MCF 10A (cell line): ENCODE results near the gene SUSD3. TPM values are rescaled to one million over a fixed set of nuclear protein-coding genes. Genes with fewer than 3 reads are reported as not detected.

Experiments
- BruUV-seq: library from RNA; stranded (reverse); fragments of 400-500 nt; replicated peaks from 2 replicates; lab custom pipeline; 2021; lab: Mats Ljungman, UMichigan
- CTCF ChIA-PET: fragments of 300-600 bp; sonication (Branson Sonifier 250); formaldehyde crosslinking; extraction: SDS; loops from one replicate; lab custom pipeline; 2021; ENCODE audit warnings: antibody characterized with exemption, inconsistent platforms; lab: Yijun Ruan, JAX
- POLR2A ChIA-PET: fragments of 300-600, 350-650 bp; sonication (Branson Sonifier 250); formaldehyde crosslinking; extraction: SDS; loops from one replicate; lab custom pipeline; 2020; ENCODE audit warnings: antibody characterized with exemption, inconsistent platforms; lab: Yijun Ruan, JAX
- DNase-seq: peaks from one replicate; pipeline ENCODE4 v3.0.0-alpha.2; 2018; ENCODE audit not compliant: unreplicated experiment
- H3K27ac Mint-ChIP-seq: one replicate; pipeline ENCODE4 v1.8.0; 2022; ENCODE audit warnings: mild to moderate bottlenecking, low read depth, mixed read lengths; ENCODE audit not compliant: unreplicated experiment
- H3K27me3 Mint-ChIP-seq: one replicate; pipeline ENCODE4 v1.8.0; 2022; ENCODE audit warnings: mixed read lengths; ENCODE audit not compliant: insufficient read depth, unreplicated experiment
- H3K36me3 Mint-ChIP-seq: one replicate; pipeline ENCODE4 v1.8.0; 2022; ENCODE audit warnings: mild to moderate bottlenecking, moderate library complexity, mixed read lengths; ENCODE audit not compliant: insufficient read depth, unreplicated experiment
- H3K4me1 Mint-ChIP-seq: one replicate; pipeline ENCODE4 v1.8.0; 2022; ENCODE audit warnings: mixed read lengths; ENCODE audit not compliant: insufficient read depth, unreplicated experiment
- H3K4me3 Mint-ChIP-seq: one replicate; pipeline ENCODE4 v1.8.0; 2022; ENCODE audit warnings: mild to moderate bottlenecking, moderate library complexity, mixed read lengths; ENCODE audit not compliant: unreplicated experiment
- H3K9me3 Mint-ChIP-seq: one replicate; pipeline ENCODE4 v1.8.0; 2022; ENCODE audit warnings: mixed read lengths; ENCODE audit not compliant: unreplicated experiment
- CTCF ChIP-seq: fragments of 200-600 bp; IDR thresholded peaks from one replicate; pipeline ENCODE4 v1.8.0; 2022; ENCODE audit warnings: antibody characterized with exemption, mild to moderate bottlenecking; ENCODE audit not compliant: unreplicated experiment
- intact Hi-C: fragments of 100-400 bp; cut with micrococcal nuclease; formaldehyde crosslinking; loops from 2 replicates; pipeline ENCODE4 v1.14.1; 2022
- total RNA-seq: library from RNA; stranded (reverse); gene quantifications from 2 replicates; pipeline ENCODE4 v1.2.3, GENCODE V29; 2022

SUSD3 gene
- total RNA-seq, 1 experiment from 2014 or later: not detected

DNA sequence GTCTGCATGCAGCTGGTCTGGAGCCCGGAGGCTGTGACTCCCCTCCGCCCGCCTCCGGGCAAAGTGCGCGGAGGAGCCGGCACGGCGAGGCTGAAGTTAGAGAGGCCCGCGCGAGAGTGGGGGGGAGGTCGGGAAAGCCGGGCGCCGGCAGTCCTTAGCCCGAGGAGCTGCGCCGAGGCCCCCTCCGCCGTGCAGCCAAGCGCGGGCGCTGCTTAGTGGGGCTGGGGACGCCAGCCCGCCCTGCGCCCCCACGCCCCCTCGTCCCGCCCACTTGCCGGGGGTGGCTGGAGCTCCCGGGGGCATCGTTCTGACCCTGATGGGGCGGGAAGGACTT is 75.1 kb downstream of the SUSD3 start:
- intact Hi-C loops: loop anchor here (5.0 to 10.0 kb wide), 2 partner anchors 36 to 179 kb away; partner anchors contain the start of gene CARD19

GRCh38 chr9:93134015-93134739 is 75.7 kb downstream of the SUSD3 start, which contains the start of gene NINJ1:
Gene NINJ1, minus strand, starts transcription at chr9:93134251. Its CDS starts 34 bp downstream, at chr9:93134217.
- peak; percentile 75 for DNase-seq
- H3K27me3 Mint-ChIP-seq: no peaks in the 10 kb centered on the region
- peaks cover 15% of the 10 kb centered on the region for H3K4me1 Mint-ChIP-seq
- POLR2A ChIA-PET: interaction anchor here (0.6 to 6.4 kb wide), 18 partner anchors 8 to 978 kb away, joined by 3 to 49 read pairs (median 4); partner anchors contain the start of genes CARD19 and FAM120AOS
- CTCF ChIA-PET: interaction anchor here (0.6 to 1.1 kb wide), 4 partner anchors 17 to 130 kb away, joined by 3 read pairs; no protein-coding TSS in a partner anchor
- H3K9me3 Mint-ChIP-seq: no peaks in the 10 kb centered on the region
- peak within 1 kb of the TSS; percentile 77 for H3K27ac Mint-ChIP-seq
- H3K4me3 Mint-ChIP-seq: peak within 1 kb of the TSS; percentile 78
- intact Hi-C loops: loop anchor here (5.0 to 10.0 kb wide), 2 partner anchors 37 to 179 kb away; partner anchors contain the start of gene CARD19
- TF ChIP-seq CTCF: no peak
- no TSS peak for BruUV-seq
- peaks cover 20% of the 10 kb centered on the region for H3K36me3 Mint-ChIP-seq

More for the DNA sequence above, 75.1 kb downstream of the SUSD3 start:
- ChIA-PET CTCF (interaction anchor here (0.7 to 1.1 kb wide), 3 partner anchors 18 to 130 kb away, joined by 3 read pairs; no protein-coding TSS in a partner anchor), POLR2A (interaction anchor here (0.6 to 6.4 kb wide), 19 partner anchors 8 to 978 kb away, joined by 3 to 49 read pairs (median 3); partner anchors contain the start of genes CARD19 and FAM120AOS)
- DNase-seq: no peak
- Mint-ChIP-seq H3K9me3 (no peaks in the 10 kb centered on the region), H3K4me1 (peaks cover 17% of the 10 kb centered on the region), H3K27me3 (no peaks in the 10 kb centered on the region), H3K36me3 (peaks cover 25% of the 10 kb centered on the region), H3K4me3 (peak overlapping the region; percentile 78), H3K27ac (peak overlapping the region; percentile 77)
- BruUV-seq: no TSS peak
- no peak for TF ChIP-seq CTCF

Other genes starting within 250 kb of the SUSD3 start
- gene ZNF484, start 180.7 kb upstream of the SUSD3 start, total RNA-seq: 7.1 and 7.3 TPM in 2 replicates
- gene FGD3, start 111.2 kb upstream of the SUSD3 start, total RNA-seq: not detected in 2 replicates
- gene CARD19, start 37.5 kb downstream of the SUSD3 start, total RNA-seq: 34.4 and 36.6 TPM in 2 replicates
- 51.0 and 64.7 TPM in 2 replicates for gene NINJ1, start 75.5 kb downstream of the SUSD3 start, total RNA-seq
- 0.07 and 0.29 TPM in 2 replicates for gene WNK2, start 125.4 kb downstream of the SUSD3 start, total RNA-seq